Muscle layer of colon (tissue), 2 donors: Measurements from ENCODE around the gene NEO1.

Experiments
- H3K27ac ChIP-seq: one replicate; pipeline ENCODE4 v1.7.0; 2013; ENCODE audit warnings: low read depth, mild to moderate bottlenecking, low read length, moderate library complexity
- H3K27me3 ChIP-seq, 2 donors: one replicate each; pipeline ENCODE4 v1.7.0; 2013; ENCODE audit warnings: low read length in 2 of 2, mild to moderate bottlenecking in 2 of 2; ENCODE audit not compliant: insufficient read depth in 2 of 2, control insufficient read depth in 1 of 2
- H3K36me3 ChIP-seq: one replicate; pipeline ENCODE4 v1.7.0; 2013; ENCODE audit warnings: mild to moderate bottlenecking, low read length; ENCODE audit not compliant: insufficient read depth
- H3K4me1 ChIP-seq: one replicate; pipeline ENCODE4 v1.7.0; 2013; ENCODE audit warnings: mild to moderate bottlenecking, low read length; ENCODE audit not compliant: insufficient read depth
- H3K4me3 ChIP-seq, 2 donors: one replicate each; pipeline ENCODE4 v1.7.0; 2013; ENCODE audit warnings: low read length in 2 of 2, low read depth in 1 of 2, mild to moderate bottlenecking in 1 of 2, moderate library complexity in 1 of 2
- H3K9ac ChIP-seq: one replicate; pipeline ENCODE4 v1.7.0; 2013; ENCODE audit warnings: low read length
- H3K9me3 ChIP-seq: one replicate; pipeline ENCODE4 v1.7.0; 2013; ENCODE audit warnings: mild to moderate bottlenecking, low read length
- donor health status: abdominal sarcoma.
- donor health status: Adenocarcinoma of cecum.

The NEO1 gene

GRCh38 chr15:73082812-73083211, 30.5 kb downstream of the NEO1 start:
- Histone ChIP-seq H3K9ac (no peak overlapping the region), H3K27me3 (no peaks in the 10 kb centered on the region), H3K4me1 (peaks cover 14% of the 10 kb centered on the region), H3K36me3 (no peaks in the 10 kb centered on the region), H3K4me3 (no peak overlapping the region), H3K27ac (no peak overlapping the region), H3K9me3 (no peaks in the 10 kb centered on the region)

DNA sequence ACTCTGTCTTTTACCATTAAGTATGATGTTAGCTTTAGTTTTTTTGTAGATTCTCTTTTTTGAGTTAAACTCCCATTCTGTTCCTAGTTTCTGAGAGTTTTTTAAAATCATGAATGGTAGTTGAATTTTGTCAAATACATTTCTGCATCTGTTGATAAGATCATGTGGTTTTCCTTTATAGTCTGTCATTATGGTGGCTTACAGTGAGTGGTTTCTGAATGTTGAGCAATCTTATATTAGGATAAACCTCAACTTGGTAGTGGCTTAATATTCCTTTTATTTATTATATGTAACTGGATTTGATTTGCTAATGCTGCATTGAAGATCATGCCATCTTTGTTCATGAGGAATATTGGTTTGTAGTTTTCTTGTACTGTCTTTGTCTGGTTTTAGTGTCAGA, 34.8 kb downstream of the NEO1 start:
- no peak overlapping the region for H3K4me3 ChIP-seq
- no peaks in the 10 kb centered on the region for H3K27me3 ChIP-seq
- no peak overlapping the region for H3K27ac ChIP-seq
- H3K4me1 ChIP-seq = no peaks in the 10 kb centered on the region
- no peak overlapping the region for H3K9ac ChIP-seq
- H3K36me3 ChIP-seq = no peaks in the 10 kb centered on the region
- no peaks in the 10 kb centered on the region for H3K9me3 ChIP-seq

DNA sequence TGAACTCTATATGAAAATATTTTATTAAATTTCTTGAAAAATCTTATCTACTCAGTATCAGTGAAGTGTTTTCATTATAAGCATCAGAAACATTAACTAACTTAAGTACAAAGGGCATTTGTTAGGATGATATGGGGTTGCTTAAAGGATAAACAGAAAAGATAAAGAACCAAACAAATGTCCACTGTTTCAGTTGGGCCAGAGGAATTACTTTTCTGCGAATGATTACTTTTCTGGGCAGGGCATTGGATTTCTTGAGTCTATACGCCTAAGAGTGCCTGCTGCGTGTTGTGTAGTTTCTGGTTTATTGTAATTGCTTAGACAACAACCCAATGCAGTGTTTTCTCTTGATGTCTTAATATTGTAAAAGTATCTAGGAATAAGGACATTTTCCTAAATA, 52.8 kb downstream of the NEO1 start:
- Histone ChIP-seq H3K4me3 (no peak overlapping the region), H3K27ac (no peak overlapping the region), H3K4me1 (peaks cover under 1% of the 10 kb centered on the region), H3K9ac (no peak overlapping the region), H3K9me3 (no peaks in the 10 kb centered on the region), H3K27me3 (no peaks in the 10 kb centered on the region), H3K36me3 (no peaks in the 10 kb centered on the region)

- no peak overlapping the region for H3K27ac ChIP-seq
- H3K27me3 ChIP-seq = no peaks in the 10 kb centered on the region
- peaks cover 6% of the 10 kb centered on the region for H3K4me1 ChIP-seq
- H3K4me3 ChIP-seq = no peak overlapping the region
- no peak overlapping the region for H3K9ac ChIP-seq
- no peaks in the 10 kb centered on the region for H3K9me3 ChIP-seq
- H3K36me3 ChIP-seq = no peaks in the 10 kb centered on the region
These were observed 56.4 kb downstream of the NEO1 start for GRCh38 chr15:73108676-73109075.

DNA sequence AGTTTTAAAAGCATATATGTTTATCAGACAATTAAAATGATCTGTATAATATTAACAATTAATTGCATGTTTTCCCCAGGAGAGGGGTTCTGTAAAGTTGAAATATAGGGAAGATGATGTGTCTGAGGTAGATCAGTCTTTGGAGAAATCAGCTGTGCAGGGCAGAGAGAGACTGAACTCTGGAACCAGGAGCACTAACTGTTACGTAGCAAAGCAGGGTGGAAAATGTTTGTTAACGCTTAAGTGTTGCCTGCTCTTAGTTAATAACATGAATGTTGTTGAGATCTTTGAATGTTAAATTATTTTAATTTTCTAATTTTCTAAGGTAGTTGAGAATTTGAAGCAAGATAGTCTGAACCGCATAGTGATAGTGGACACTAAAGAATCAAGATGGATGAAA, 57.5 kb downstream of the NEO1 start:
- Histone ChIP-seq H3K36me3 (no peaks in the 10 kb centered on the region), H3K4me1 (peaks cover 6% of the 10 kb centered on the region), H3K27ac (no peak overlapping the region), H3K27me3 (no peaks in the 10 kb centered on the region), H3K9ac (no peak overlapping the region), H3K4me3 (no peak overlapping the region), H3K9me3 (no peaks in the 10 kb centered on the region)

DNA sequence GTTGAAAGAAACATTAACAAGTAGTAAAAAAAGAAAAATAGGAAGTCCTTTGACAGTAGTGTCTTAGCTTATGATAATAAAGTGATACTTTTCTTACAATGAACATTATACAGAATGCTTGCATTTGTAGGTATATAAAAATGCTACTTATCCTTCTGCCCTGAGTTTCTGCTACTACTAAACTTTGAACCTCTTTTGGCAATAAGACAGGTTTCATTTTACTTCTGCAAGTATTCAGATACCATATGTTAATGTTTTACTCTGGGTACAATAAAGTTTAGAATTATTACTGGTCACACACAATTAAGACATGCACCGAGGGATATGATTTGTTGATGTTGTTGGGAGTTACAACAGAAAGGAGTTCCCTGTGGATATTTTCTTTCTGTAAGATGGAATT, 57.9 kb downstream of the NEO1 start:
- no peak overlapping the region for H3K27ac ChIP-seq

DNA sequence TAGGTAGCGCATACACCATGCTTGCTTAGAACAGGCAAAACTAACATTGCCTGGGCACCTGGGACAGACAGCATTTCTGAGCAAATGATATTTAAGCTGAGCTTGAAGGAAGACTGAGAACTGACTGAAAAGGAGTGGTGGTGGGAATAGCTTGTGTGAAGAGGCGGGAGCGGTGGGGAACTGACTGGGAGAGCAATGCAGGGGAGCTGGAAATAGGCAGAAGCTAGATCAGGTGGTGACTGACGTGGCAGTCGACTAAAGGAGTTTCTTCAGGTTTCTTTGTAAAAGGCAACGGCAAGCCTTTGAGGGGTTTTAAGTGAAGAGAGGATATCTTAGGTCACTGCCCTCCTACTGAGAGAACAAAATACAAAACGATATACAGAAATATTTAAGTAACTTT, 61.8 kb downstream of the NEO1 start:
- Histone ChIP-seq H3K9ac (no peak overlapping the region), H3K27ac (no peak overlapping the region), H3K4me1 (peaks cover 6% of the 10 kb centered on the region), H3K4me3 (no peak overlapping the region), H3K27me3 (no peaks in the 10 kb centered on the region), H3K9me3 (no peaks in the 10 kb centered on the region), H3K36me3 (no peaks in the 10 kb centered on the region)

More for the DNA sequence above, 57.9 kb downstream of the NEO1 start:
- H3K9me3 ChIP-seq = no peaks in the 10 kb centered on the region
- no peaks in the 10 kb centered on the region for H3K27me3 ChIP-seq
- no peak overlapping the region for H3K4me3 ChIP-seq
- no peaks in the 10 kb centered on the region for H3K36me3 ChIP-seq
- peaks cover 6% of the 10 kb centered on the region for H3K4me1 ChIP-seq
- H3K9ac ChIP-seq = no peak overlapping the region

DNA sequence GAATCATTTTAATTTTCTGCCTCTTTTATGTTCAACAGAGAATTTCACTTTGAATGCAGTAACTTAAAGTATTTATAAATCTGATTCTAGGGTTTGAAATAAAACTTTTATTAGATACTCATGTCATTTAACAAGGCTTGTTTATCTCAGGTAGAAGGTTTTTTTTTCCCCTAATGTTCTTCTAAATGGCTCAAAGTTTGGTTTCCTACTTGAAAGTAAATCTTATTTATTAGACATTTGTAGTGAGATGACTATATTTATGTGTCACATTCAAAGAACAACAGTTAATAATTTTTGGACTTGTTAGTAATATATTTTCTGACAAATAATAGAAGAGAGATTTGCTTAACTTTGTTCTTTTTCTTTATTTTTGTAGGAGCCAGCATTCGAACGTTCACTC, 63.9 kb downstream of the NEO1 start:
- Histone ChIP-seq H3K27me3 (no peaks in the 10 kb centered on the region), H3K4me3 (no peak overlapping the region), H3K9ac (no peak overlapping the region), H3K36me3 (no peaks in the 10 kb centered on the region), H3K27ac (no peak overlapping the region), H3K9me3 (no peaks in the 10 kb centered on the region), H3K4me1 (no peaks in the 10 kb centered on the region)

DNA sequence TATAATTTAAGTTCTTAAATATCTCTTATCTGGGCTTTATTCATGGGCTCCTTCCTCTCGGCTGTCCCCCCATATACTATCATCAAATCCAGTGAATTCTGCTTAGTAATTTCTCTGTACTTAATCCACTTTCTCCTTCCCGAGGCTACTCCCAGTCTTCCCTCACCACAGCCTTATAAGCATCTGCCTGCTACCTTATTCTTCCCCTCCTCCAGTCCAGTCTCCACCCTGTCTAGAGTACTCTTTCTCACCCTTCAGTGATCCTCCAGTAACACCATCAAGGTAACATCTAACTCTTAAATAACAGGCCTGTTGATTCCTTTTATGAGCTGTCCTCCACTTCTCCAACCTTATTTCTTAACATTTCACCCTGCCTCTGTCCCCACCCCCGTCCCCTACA, 65.8 kb downstream of the NEO1 start:
- Histone ChIP-seq H3K9ac (no peak overlapping the region), H3K4me3 (no peak overlapping the region), H3K36me3 (no peaks in the 10 kb centered on the region), H3K4me1 (no peaks in the 10 kb centered on the region), H3K9me3 (no peaks in the 10 kb centered on the region), H3K27ac (no peak overlapping the region), H3K27me3 (no peaks in the 10 kb centered on the region)

DNA sequence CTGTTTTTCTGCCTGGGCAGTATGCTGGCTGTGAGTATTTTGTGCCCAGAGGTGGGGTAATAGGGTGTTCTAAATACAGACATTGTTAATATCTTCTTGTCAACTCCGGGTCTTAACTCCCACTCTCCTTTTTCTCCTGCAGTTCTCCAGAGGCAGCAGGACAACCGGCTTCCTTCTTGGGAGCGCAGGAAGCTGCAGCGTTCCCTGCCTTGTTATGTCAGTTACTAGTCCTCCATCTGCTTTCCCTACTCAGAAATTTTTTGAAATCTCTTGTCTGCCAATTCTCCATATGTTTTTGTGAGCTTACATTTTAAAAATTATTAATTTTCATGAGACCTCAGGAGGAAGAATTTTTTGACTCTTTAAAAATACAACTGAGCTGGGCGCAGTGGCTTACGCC, 67.2 kb downstream of the NEO1 start:
- Histone ChIP-seq H3K9me3 (no peaks in the 10 kb centered on the region), H3K4me1 (no peaks in the 10 kb centered on the region), H3K27ac (no peak overlapping the region), H3K9ac (no peak overlapping the region), H3K4me3 (no peak overlapping the region), H3K36me3 (no peaks in the 10 kb centered on the region), H3K27me3 (no peaks in the 10 kb centered on the region)

GRCh38 chr15:73120269-73120668, 68.0 kb downstream of the NEO1 start:
- no peak overlapping the region for H3K27ac ChIP-seq
- no peaks in the 10 kb centered on the region for H3K27me3 ChIP-seq
- H3K36me3 ChIP-seq = peaks cover 2% of the 10 kb centered on the region

DNA sequence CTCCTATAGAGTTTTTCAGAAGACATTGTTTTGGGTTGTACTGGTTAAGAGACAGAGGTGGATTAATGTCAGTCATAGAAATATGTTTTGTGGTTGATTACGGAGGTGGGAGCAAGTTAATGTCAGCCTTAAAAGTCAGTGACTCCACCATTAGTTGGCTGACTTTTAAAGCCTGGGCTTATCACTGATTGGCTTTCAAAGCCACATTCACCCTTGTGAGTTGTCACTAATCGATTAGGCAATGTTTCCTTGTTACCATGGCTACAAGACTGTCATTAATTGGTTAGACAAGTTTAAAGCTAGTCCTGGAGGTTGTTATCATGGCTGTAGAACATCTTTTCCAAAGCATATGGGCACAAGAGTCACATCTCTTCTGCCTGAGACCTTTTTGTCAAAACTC, 73.0 kb downstream of the NEO1 start:
- Histone ChIP-seq H3K4me1 (no peaks in the 10 kb centered on the region), H3K9ac (no peak overlapping the region), H3K36me3 (peaks cover 4% of the 10 kb centered on the region), H3K27ac (no peak overlapping the region), H3K9me3 (no peaks in the 10 kb centered on the region), H3K4me3 (no peak overlapping the region), H3K27me3 (no peaks in the 10 kb centered on the region)

More at GRCh38 chr15:73120269-73120668, 68.0 kb downstream of the NEO1 start:
- Histone ChIP-seq H3K9me3 (no peaks in the 10 kb centered on the region), H3K9ac (no peak overlapping the region), H3K4me3 (no peak overlapping the region), H3K4me1 (no peaks in the 10 kb centered on the region)
